GM06990 (cell line): ENCODE data around the gene TMSB15A.
"Not testable (repeated sequence)": the region's sequence is repeated elsewhere in the genome, so short reads cannot be mapped to it uniquely, and the experiment has no call there.

ENCODE experiments used
- DNase-seq: peaks from one replicate; pipeline ENCODE4 v3.0.0-alpha.2; 2011; ENCODE audit not compliant: insufficient read length; ENCODE audit errors: extremely low read depth
- H3K27me3 ChIP-seq: replicated peaks from 2 replicates; pipeline ENCODE4 v1.6.0; 2011; ENCODE audit warnings: low read length; ENCODE audit not compliant: control insufficient read depth, insufficient read depth
- H3K36me3 ChIP-seq: 2 replicates; pipeline ENCODE4 v1.5.1; 2011; ENCODE audit warnings: low read length; ENCODE audit not compliant: control insufficient read depth, insufficient read depth
- H3K4me3 ChIP-seq: replicated peaks from 2 replicates; pipeline ENCODE4 v1.5.1; 2011; ENCODE audit warnings: low read depth, mild to moderate bottlenecking, control low read depth, low read length
- CTCF ChIP-seq: IDR thresholded peaks from 2 replicates; pipeline ENCODE4 v1.5.1; 2011; ENCODE audit warnings: low read length, control low read depth, mild to moderate bottlenecking, inconsistent platforms; ENCODE audit not compliant: insufficient read depth, poor library complexity, severe bottlenecking

TMSB15A gene

DNA sequence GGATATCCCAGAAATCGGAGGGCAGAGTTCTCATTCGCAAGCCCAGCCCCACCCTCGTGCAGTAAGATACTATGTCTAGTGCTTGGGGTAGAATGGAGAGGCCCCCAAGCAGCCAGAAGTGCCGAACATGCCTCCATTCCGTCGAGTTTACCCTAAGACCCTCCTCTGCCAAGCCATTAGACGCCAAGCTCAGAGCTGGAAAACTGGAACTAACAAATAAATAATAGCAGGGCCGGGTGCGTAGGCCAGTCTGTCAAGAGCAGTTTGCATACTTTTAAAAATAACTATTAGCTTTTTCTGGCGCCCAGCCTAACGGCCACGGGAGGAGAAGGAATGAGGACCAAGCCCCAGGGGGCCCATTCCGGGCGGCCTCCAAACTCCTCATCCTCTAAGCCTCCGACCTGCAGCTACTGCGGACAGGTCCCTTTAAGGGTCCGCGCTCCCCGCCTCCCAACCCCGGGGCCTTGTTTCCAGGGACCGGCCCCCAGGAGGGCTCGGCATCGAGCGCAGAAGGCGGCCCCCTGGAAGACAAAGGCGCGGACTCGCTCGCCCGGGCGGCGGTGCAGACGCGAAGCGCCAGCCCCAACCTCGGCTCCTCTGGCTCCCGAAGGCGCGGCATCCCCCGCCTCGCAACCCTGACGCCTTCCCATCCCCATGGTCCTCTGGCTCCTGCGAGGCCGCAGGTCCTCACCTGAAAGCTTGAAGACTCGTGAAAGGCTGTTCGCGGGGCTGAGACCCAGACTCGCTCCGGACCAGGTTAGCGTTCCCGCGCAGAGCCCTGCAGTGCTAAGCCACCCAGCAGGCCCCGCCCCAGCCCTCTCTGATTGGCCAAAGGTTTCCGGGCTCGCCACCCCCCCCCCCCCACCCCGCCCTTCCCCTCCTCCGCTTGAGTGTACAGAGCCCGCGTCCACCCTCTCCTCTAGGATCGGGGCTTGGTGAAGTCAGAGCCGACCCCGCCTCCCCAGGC lies at the start of gene TMSB15A:
Gene TMSB15A, minus strand, starts transcription at position 765 of the 967 bp plus-strand sequence.
- DNase-seq, result peak; percentile 20
- Histone ChIP-seq H3K27me3 (peaks cover 2% of the 10 kb centered on the region; the same call in 1 of the 2 replicates), H3K36me3 (no peaks in the 10 kb centered on the region), H3K4me3 (peak within 1 kb of the TSS; percentile 37)
- no peak for TF ChIP-seq CTCF

DNA sequence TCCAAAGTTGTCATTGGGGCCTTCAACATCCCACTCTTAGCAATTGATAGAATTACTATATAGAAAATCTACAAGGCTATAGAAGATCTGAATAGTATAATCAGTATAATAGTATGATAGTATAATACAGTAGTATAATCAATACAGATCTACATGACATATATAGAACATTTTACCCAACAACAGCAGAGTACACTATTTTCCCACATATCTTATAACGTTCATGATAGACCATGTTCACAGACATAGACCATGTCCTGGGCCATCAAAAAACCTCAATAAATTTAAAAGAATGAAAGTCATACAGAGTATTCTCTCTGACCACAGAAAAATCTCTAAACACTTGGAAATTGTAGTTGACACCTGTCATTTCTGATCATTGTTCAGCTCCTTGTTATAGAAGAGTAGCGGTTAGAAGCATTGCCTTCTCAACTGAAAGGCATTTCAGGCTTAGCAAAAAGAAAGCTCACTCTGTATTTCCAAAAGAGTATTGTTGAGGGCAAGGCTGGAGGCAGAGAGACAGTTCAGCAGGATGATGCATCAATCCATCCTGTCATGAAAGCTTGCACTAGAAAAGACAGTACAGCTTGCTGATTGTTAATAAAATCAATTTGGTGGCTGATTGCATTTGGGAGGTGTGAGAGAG lies 44.0 kb upstream of the TMSB15A start:
- DNase-seq, result no peak
- no peak for TF ChIP-seq CTCF
- Histone ChIP-seq H3K27me3 (no peaks in the 10 kb centered on the region; the same call in 1 of the 2 replicates), H3K4me3 (no peak overlapping the region), H3K36me3 (no peaks in the 10 kb centered on the region)

- no peak for DNase-seq
- Histone ChIP-seq H3K36me3 (no peaks in the 10 kb centered on the region), H3K27me3 (no peaks in the 10 kb centered on the region), H3K4me3 (no peak overlapping the region)
- TF ChIP-seq CTCF, result no peak
These were observed 42.1 kb upstream of the TMSB15A start for GRCh38 chrX:102558607-102559006.

- Histone ChIP-seq H3K36me3 (no peaks in the 10 kb centered on the region), H3K27me3 (no peaks in the 10 kb centered on the region; the same call in 1 of the 2 replicates), H3K4me3 (no peak overlapping the region)
- no peak for DNase-seq
- no peak for TF ChIP-seq CTCF
These were observed 31.7 kb upstream of the TMSB15A start for GRCh38 chrX:102548231-102548630.

- peak; percentile 20 for DNase-seq
- no peak overlapping the region for H3K4me3 ChIP-seq
- no peaks in the 10 kb centered on the region; the same call in 1 of the 2 replicates for H3K27me3 ChIP-seq
- no peaks in the 10 kb centered on the region for H3K36me3 ChIP-seq
- no peak for TF ChIP-seq CTCF
These were observed 30.4 kb upstream of the TMSB15A start for GRCh38 chrX:102546828-102547493.

- H3K27me3 ChIP-seq, H3K4me3 ChIP-seq, H3K36me3 ChIP-seq, DNase-seq: not testable (repeated sequence)
These were observed 29.6 kb upstream of the TMSB15A start for GRCh38 chrX:102546175-102546574.
